ENCODE results near the gene F2. TPM values are rescaled to one million over a fixed set of nuclear protein-coding genes. Genes with fewer than 3 reads are reported as not detected.

The F2 gene
- polyA plus RNA-seq, 1 experiment, result not detected

- DNase-seq (ENCODE audit: low read depth, low spot score), result no peak
- CTCF ChIA-PET, result no interaction called here
- POLR2A ChIA-PET, result no interaction called here
- no peak overlapping the region for H3K27ac ChIP-seq (ENCODE audit: low read depth, low read length)
- no peak for TF ChIP-seq CTCF (IDR thresholded peaks at IDR 0.05; ENCODE audit: low read depth, low read length)
- no peaks in the 10 kb centered on the region for H3K27me3 ChIP-seq (ENCODE audit: control insufficient read depth, insufficient read depth, low read length)
- no peaks in the 10 kb centered on the region; the same call in 1 of the 2 replicates for H3K9me3 ChIP-seq (ENCODE audit: control insufficient read depth, insufficient read depth, low read length)
- H3K4me3 ChIP-seq (ENCODE audit: low read depth, low read length), result no peak overlapping the region
Observed at GRCh38 chr11:46726206-46726862, 7.3 kb downstream of the F2 start.

DNA sequence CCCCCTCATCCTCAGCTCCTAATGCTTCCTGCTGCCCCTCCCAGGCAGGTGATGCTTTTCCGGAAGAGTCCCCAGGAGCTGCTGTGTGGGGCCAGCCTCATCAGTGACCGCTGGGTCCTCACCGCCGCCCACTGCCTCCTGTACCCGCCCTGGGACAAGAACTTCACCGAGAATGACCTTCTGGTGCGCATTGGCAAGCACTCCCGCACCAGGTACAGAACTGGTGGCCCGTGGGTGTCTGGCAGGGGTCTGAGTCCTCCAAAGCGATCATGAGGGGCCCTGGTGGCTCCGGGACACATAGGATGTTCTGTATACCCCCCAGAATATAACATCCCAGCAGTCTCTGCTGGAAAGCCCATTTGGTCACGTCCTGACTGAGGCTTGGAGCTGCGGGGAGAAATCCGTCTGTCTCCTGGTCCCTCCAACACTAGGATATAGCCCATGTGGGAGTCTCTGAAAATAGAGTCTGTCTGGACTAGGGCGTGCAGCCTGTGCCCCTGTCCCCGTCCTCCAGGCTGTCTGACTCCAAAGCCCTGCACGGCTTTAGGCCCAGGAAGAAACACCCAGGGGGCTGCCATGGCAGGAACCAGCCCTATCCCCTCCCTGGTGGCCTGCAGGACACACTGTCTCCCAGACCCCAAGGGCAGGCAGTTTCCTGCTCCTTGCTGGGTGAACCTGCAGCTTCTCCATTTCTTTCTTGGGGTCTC, 9.1 kb downstream of the F2 start:
- no peak for DNase-seq (ENCODE audit: low read depth, low spot score)
- Histone ChIP-seq H3K4me3 (ENCODE audit: low read depth, low read length) (no peak overlapping the region), H3K27me3 (ENCODE audit: control insufficient read depth, insufficient read depth, low read length) (no peaks in the 10 kb centered on the region), H3K9me3 (ENCODE audit: control insufficient read depth, insufficient read depth, low read length) (no peaks in the 10 kb centered on the region; the same call in 1 of the 2 replicates), H3K27ac (ENCODE audit: low read depth, low read length) (no peak overlapping the region)
- ChIA-PET CTCF (no interaction called here), POLR2A (interaction anchor here (1.2 kb wide), 1 partner anchor 28 kb away, joined by 3 read pairs; the partner anchor contains the start of genes ARHGAP1 and ZNF408)
- no peak for TF ChIP-seq CTCF (IDR thresholded peaks at IDR 0.05; ENCODE audit: low read depth, low read length)

DNA sequence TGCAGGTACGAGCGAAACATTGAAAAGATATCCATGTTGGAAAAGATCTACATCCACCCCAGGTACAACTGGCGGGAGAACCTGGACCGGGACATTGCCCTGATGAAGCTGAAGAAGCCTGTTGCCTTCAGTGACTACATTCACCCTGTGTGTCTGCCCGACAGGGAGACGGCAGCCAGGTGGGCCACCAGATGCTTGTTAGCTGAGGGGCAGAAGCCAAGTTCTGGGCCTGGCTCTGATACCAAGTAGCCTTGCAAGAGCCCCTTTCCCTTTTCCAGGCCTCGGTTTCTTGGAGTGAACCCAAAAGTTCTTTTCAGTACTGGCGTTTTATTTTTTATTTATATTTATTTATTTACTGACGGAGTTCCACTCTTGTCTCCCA, 9.6 kb downstream of the F2 start:
- TF ChIP-seq CTCF (IDR thresholded peaks at IDR 0.05; ENCODE audit: low read depth, low read length), result no peak
- POLR2A ChIA-PET, result interaction anchor here (1.2 kb wide), 1 partner anchor 28 kb away, joined by 3 read pairs; the partner anchor contains the start of genes ARHGAP1 and ZNF408
- CTCF ChIA-PET, result no interaction called here
- no peak for DNase-seq (ENCODE audit: low read depth, low spot score)
- Histone ChIP-seq H3K4me3 (ENCODE audit: low read depth, low read length) (no peak overlapping the region), H3K9me3 (ENCODE audit: control insufficient read depth, insufficient read depth, low read length) (no peaks in the 10 kb centered on the region; the same call in 1 of the 2 replicates), H3K27ac (ENCODE audit: low read depth, low read length) (no peak overlapping the region), H3K27me3 (ENCODE audit: control insufficient read depth, insufficient read depth, low read length) (no peaks in the 10 kb centered on the region)

DNA sequence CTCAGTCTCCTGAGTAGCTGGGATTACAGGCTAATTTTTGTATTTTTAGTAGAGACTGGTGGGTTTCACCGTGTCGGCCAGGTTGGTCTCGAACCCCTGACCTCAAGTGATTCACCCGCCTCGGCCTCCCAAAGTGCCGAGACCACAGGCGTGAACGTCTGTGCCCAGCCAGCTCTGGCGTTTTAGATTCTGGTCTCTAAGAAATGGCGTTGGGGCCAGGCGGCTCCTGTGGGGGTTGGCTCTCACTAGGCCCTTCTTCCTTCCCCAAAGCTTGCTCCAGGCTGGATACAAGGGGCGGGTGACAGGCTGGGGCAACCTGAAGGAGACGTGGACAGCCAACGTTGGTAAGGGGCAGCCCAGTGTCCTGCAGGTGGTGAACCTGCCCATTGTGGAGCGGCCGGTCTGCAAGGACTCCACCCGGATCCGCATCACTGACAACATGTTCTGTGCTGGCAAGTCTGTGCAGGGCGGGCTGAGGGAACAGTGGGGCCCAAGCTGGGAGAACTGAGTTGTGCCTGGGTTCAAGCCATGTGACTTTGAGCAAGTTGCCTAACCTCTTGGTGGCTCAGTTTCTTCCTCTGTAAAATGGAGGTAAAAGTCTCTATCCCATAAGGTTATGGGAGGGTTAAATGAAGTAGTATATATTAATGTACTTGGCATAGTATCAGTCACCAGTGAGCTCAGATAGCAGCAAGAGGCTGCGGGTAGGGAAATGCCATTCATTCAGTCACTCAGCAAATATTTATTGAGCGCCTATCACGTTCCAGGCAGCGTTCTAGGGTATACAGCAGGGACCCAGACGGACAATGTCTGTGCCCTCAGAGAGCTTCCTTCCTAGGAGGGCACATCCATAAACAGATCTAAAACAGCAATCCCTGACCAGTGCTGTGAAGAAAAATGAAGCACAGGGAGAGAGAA, 10.4 kb downstream of the F2 start:
- POLR2A ChIA-PET, result no interaction called here
- Histone ChIP-seq H3K27me3 (ENCODE audit: control insufficient read depth, insufficient read depth, low read length) (no peaks in the 10 kb centered on the region), H3K27ac (ENCODE audit: low read depth, low read length) (no peak overlapping the region), H3K9me3 (ENCODE audit: control insufficient read depth, insufficient read depth, low read length) (no peaks in the 10 kb centered on the region; the same call in 1 of the 2 replicates), H3K4me3 (ENCODE audit: low read depth, low read length) (no peak overlapping the region)
- TF ChIP-seq CTCF (IDR thresholded peaks at IDR 0.05; ENCODE audit: low read depth, low read length), result no peak
- DNase-seq (ENCODE audit: low read depth, low spot score), result no peak
- CTCF ChIA-PET, result no interaction called here
